GM18505 (cell line): ENCODE data around the gene PPP3CA.

Experiments used
- ATAC-seq: cut with Tn5 transposase; IDR thresholded peaks from one replicate; pipeline ENCODE4 v1.9.1; 2021; ENCODE audit not compliant: unreplicated experiment
- POLR2A ChIP-seq: IDR thresholded peaks from 4 replicates; pipeline ENCODE4 v1.6.1; 2011; ENCODE audit warnings: borderline replicate concordance; ENCODE audit not compliant: insufficient read depth, insufficient read length; ENCODE audit errors: extremely low read depth

Gene PPP3CA

DNA sequence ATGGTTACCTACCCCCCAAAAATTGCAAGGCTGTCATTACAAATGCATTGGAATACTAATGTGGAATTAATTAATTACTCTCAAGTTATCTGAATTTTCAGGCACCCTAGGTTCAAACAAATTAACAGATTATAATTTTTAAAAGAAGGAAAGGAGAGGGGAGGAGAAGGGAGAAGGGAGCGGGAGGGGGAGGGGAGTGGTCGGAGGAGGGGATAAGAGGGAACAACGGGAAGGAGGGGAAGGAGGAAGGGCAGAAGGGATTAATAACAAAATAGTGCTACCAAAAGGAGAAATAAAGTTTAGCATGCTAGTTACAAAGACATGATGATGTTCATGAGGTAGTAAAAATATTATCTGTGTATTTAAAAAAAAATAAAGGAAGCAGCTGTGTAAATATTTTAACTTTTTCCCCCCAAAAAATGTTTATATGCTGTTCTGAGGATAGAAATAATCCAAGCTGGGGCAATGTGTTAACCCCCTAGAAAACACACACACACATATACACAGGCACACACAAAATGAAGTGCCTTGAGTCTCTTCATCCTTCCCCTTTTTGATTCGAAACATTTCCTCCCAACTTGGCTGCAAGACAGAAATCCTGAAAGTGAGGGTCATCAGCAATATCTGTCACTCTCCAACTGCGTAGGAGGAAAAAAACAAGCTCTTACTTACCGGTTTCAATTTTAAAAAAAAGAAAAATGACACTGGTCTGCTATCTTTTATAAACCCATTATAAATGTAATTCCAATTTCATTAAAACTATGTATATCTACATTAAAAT, 58.8 kb downstream of the PPP3CA start:
- TF ChIP-seq POLR2A = no peak
- no peak for ATAC-seq

DNA sequence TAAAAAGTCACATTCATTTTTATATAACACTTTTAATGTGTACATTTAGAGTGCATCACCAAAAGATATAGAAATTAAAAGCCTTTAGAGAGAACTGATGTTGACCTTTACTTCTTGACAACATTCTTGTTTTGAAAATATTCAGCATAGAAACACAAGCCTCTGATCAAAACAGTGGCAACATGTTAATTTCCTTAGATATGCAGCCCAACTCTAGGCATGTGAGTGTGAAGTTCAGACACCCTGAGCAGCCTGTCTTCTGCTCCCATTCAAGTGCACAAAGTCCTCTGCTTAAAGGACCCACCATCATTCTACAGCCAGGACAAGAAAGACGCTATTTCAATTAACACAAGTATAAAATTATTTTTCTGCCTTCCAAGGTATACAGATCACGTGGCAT, 60.0 kb downstream of the PPP3CA start:
- ATAC-seq = no peak

GRCh38 chr4:101286663-101287062, 60.7 kb downstream of the PPP3CA start:
- ATAC-seq = no peak

More for the DNA sequence above, 60.0 kb downstream of the PPP3CA start:
- TF ChIP-seq POLR2A = no peak

GRCh38 chr4:101285985-101286384, 61.3 kb downstream of the PPP3CA start:
- no peak for ATAC-seq

More at GRCh38 chr4:101286663-101287062, 60.7 kb downstream of the PPP3CA start:
- TF ChIP-seq POLR2A = no peak

GRCh38 chr4:101284546-101284945, 62.8 kb downstream of the PPP3CA start:
- TF ChIP-seq POLR2A = no peak
- ATAC-seq = no peak

More at GRCh38 chr4:101285985-101286384, 61.3 kb downstream of the PPP3CA start:
- TF ChIP-seq POLR2A = no peak

DNA sequence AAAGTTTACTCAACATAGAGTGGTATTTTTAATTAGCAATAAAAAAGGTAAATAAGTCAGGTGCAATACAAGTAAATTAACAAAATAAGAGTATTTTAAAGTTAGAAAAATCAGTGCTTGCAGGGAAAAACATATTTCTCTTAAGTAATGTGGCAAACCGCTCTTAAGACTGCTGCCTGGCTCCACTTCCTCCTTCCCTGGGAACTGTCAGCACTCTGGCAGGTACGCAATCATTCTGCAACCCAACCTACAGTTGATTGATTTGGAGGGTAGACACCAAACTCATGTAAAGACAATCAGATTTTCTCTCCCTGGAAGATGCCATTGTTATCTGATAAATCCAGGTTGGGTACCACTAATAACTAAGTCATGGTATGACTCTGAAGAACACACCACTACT, 63.9 kb downstream of the PPP3CA start:
- ATAC-seq = no peak
- TF ChIP-seq POLR2A = no peak

GRCh38 chr4:101282076-101282844, 65.1 kb downstream of the PPP3CA start:
- no peak for TF ChIP-seq POLR2A

DNA sequence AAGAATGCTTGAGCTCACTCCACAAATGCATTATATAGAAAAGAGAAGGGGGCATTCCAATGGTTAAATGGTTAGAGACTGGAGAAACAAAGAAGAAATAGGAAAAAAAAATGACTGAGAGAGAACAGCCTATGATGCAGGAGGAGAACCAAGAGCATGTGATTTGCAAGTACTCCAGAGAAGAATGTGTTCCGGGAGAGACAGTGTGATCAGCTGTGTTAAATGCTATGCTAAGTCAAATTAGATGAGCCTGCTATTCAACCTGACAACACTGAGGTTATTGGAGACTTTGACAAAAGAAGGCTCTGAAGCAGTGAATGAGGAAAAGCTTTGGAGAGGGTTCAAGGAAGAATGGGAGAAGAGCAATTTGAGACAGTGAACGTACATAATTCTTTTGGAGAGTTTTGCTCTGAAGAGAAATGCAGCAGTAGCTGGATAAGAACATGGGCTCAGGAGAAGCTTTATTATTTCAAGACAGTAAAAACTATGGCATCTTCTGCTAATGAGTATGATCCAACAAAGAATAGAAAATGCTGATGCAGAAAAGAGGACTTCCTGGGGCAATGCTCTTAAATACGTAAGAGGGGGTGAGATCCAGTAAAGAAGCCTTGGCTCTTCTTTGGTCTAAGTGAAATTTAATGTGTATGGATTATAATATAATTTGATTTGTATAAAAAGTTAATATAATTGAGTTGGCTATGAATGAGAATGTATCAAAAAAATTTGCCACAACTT, 66.3 kb downstream of the PPP3CA start:
- ATAC-seq = no peak
- TF ChIP-seq POLR2A = no peak

More at GRCh38 chr4:101282076-101282844, 65.1 kb downstream of the PPP3CA start:
- no peak for ATAC-seq

- TF ChIP-seq POLR2A = no peak
- ATAC-seq = peak; percentile 67
Observed at GRCh38 chr4:101279377-101279871, 67.9 kb downstream of the PPP3CA start.

- TF ChIP-seq POLR2A = no peak
- ATAC-seq = no peak
Observed at GRCh38 chr4:101277671-101278070, 69.7 kb downstream of the PPP3CA start.

- TF ChIP-seq POLR2A = no peak
- ATAC-seq = no peak
Observed at GRCh38 chr4:101276661-101277060, 70.7 kb downstream of the PPP3CA start.

- no peak for TF ChIP-seq POLR2A
- ATAC-seq = peak; percentile 48
Observed at GRCh38 chr4:101274888-101275752, 72.2 kb downstream of the PPP3CA start.
